SK-N-MC (cell line): Measurements from ENCODE around the gene GJC1.

Experiments
- DNase-seq: peaks from one replicate; pipeline ENCODE4 v3.0.0-alpha.2; 2011; ENCODE audit warnings: low read depth, low spot score
- H3K27ac ChIP-seq: fragments of 200-600 bp; sonication (generic); 2 replicates; pipeline ENCODE4 v1.5.1; 2016; ENCODE audit warnings: mixed run types
- H3K36me3 ChIP-seq: fragments of 200-600 bp; sonication (generic); 2 replicates; pipeline ENCODE4 v1.6.1; 2017; ENCODE audit warnings: antibody characterized with exemption, low read length, mixed read lengths; ENCODE audit not compliant: insufficient read depth
- H3K4me3 ChIP-seq: fragments of 200-600 bp; sonication (generic); 2 replicates; pipeline ENCODE4 v1.5.1; 2016
- H3K9ac ChIP-seq: fragments of 200-600 bp; sonication (generic); 2 replicates; pipeline ENCODE4 v1.8.0; 2017; ENCODE audit warnings: mixed run types, mixed read lengths; ENCODE audit not compliant: insufficient read length
- H3K9me3 ChIP-seq: fragments of 200-600 bp; sonication (generic); 2 replicates; pipeline ENCODE4 v1.6.1; 2017; ENCODE audit warnings: low read depth, mild to moderate bottlenecking, antibody characterized with exemption, low read length, moderate library complexity, mixed read lengths
- EZH2 ChIP-seq: fragments of 200-600 bp; sonication (generic); IDR thresholded peaks from one replicate; pipeline ENCODE4 v1.6.1; 2017; ENCODE audit warnings: antibody characterized with exemption
- FOXP2 ChIP-seq: optimal IDR thresholded peaks from 2 replicates; pipeline ENCODE3; 2011; ENCODE audit warnings: mild to moderate bottlenecking, moderate library complexity; ENCODE audit not compliant: insufficient read depth; ENCODE audit errors: extremely low read length, control extremely low read depth
- POLR2AphosphoS5 ChIP-seq: IDR thresholded peaks from 2 replicates; pipeline ENCODE4 v1.6.1; 2012; ENCODE audit warnings: mild to moderate bottlenecking, low read depth, low read length, borderline replicate concordance

Gene GJC1

GRCh38 chr17:44848961-44849489 lies 18.9 kb upstream of the GJC1 start:
- Histone ChIP-seq H3K9me3 (no peaks in the 10 kb centered on the region), H3K9ac (no peak overlapping the region), H3K4me3 (no peak overlapping the region), H3K27ac (no peak overlapping the region), H3K36me3 (peaks cover 40% of the 10 kb centered on the region)
- TF ChIP-seq EZH2 (no peak), POLR2AphosphoS5 (no peak; the same call in 1 of the 2 replicates), FOXP2 (no peak)
- no peak for DNase-seq

- Histone ChIP-seq H3K9me3 (no peaks in the 10 kb centered on the region), H3K9ac (no peak overlapping the region), H3K27ac (no peak overlapping the region), H3K36me3 (peaks cover 33% of the 10 kb centered on the region), H3K4me3 (no peak overlapping the region)
- TF ChIP-seq POLR2AphosphoS5 (no peak), EZH2 (no peak), FOXP2 (no peak)
- no peak for DNase-seq
Measured at GRCh38 chr17:44848257-44848795, 18.2 kb upstream of the GJC1 start.

GRCh38 chr17:44847586-44847985 lies 17.5 kb upstream of the GJC1 start, which contains the start of gene HIGD1B:
HIGD1B (plus strand) TSS chr17:44847883; CDS start chr17:44848153, 270 bp downstream.
- no peak within 1 kb of the TSS for H3K27ac ChIP-seq
- H3K9ac ChIP-seq, result no peak within 1 kb of the TSS
- TF ChIP-seq FOXP2 (no peak), POLR2AphosphoS5 (no peak), EZH2 (no peak)
- no peak for DNase-seq
- H3K36me3 ChIP-seq, result peaks cover 26% of the 10 kb centered on the region
- no peaks in the 10 kb centered on the region for H3K9me3 ChIP-seq
- no peak within 1 kb of the TSS for H3K4me3 ChIP-seq

- TF ChIP-seq FOXP2 (no peak), POLR2AphosphoS5 (no peak), EZH2 (no peak)
- H3K4me3 ChIP-seq, result no peak overlapping the region
- no peaks in the 10 kb centered on the region for H3K9me3 ChIP-seq
- H3K27ac ChIP-seq, result no peak overlapping the region
- DNase-seq, result no peak
- no peak overlapping the region for H3K9ac ChIP-seq
- H3K36me3 ChIP-seq, result peaks cover 14% of the 10 kb centered on the region
Measured at GRCh38 chr17:44846206-44846605, 16.1 kb upstream of the GJC1 start.

DNA sequence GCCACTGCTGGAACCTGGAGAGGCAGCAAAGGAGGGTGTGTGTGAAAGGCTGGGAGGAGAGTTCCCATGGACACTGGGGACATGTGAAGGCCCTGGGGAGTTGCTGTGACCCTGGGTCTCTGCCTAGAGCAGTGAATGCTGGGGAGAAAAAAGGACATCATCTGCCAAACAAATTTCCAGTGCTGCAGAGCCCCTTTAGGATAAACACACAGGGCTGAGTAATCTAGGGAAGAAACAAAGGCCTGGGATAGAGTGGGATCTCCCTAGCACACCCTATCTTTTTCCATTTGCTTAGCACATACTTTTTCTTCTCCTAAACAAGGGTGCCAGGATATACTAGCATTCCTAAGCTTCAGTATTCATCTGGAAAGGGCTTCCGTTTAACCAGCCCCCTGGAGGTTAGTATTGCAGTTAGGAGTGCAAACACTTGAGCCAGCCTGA lies 14.3 kb upstream of the GJC1 start:
- no peak for DNase-seq
- Histone ChIP-seq H3K9me3 (no peaks in the 10 kb centered on the region), H3K36me3 (no peaks in the 10 kb centered on the region), H3K27ac (no peak overlapping the region), H3K9ac (no peak overlapping the region), H3K4me3 (no peak overlapping the region)
- TF ChIP-seq FOXP2 (no peak), POLR2AphosphoS5 (no peak), EZH2 (no peak)

GRCh38 chr17:44842748-44843147 lies 12.7 kb upstream of the GJC1 start:
- Histone ChIP-seq H3K36me3 (no peaks in the 10 kb centered on the region), H3K9me3 (no peaks in the 10 kb centered on the region), H3K4me3 (no peak overlapping the region), H3K27ac (no peak overlapping the region), H3K9ac (no peak overlapping the region)
- TF ChIP-seq FOXP2 (no peak), POLR2AphosphoS5 (no peak), EZH2 (no peak)
- DNase-seq, result no peak

DNA sequence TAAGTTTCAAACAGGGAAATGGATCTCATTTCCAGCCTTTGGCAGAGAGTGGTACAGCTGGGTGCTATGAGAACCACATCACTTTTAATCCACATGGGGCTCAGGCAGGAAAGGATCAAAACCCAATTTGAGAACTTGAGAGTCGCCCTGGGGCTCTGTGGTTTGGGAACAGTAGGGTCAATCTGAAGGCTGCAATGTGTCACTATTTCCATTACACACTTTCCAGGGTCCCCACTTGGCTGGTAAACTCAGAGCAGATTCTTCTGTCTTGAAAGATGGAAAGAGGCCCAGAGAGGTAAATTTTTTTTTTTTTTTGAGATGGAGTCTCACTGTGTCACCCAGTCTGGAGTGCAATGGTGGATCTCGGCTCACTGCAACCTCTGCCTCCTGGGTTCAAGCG lies 10.8 kb upstream of the GJC1 start:
- no peak overlapping the region for H3K9ac ChIP-seq
- no peak for DNase-seq
- H3K4me3 ChIP-seq, result no peak overlapping the region
- H3K27ac ChIP-seq, result no peak overlapping the region
- no peaks in the 10 kb centered on the region for H3K36me3 ChIP-seq
- H3K9me3 ChIP-seq, result no peaks in the 10 kb centered on the region
- no peak for TF ChIP-seq POLR2AphosphoS5
- TF ChIP-seq FOXP2, result no peak
- TF ChIP-seq EZH2, result no peak

- no peaks in the 10 kb centered on the region for H3K36me3 ChIP-seq
- DNase-seq, result no peak
- no peak overlapping the region for H3K27ac ChIP-seq
Measured at GRCh38 chr17:44840274-44840673, 10.2 kb upstream of the GJC1 start.

More at GRCh38 chr17:44840274-44840673, 10.2 kb upstream of the GJC1 start:
- no peak overlapping the region for H3K9ac ChIP-seq
- no peaks in the 10 kb centered on the region for H3K9me3 ChIP-seq
- H3K4me3 ChIP-seq, result no peak overlapping the region
- no peak for TF ChIP-seq FOXP2
- no peak for TF ChIP-seq EZH2
- TF ChIP-seq POLR2AphosphoS5, result no peak
